ENCODE results near the gene NRL. TPM values are rescaled to one million over a fixed set of nuclear protein-coding genes. Genes with fewer than 3 reads are reported as not detected.
A peak's percentile ranks its signal among the peaks of the same experiment; 100 is the strongest.

Gene NRL
- total RNA-seq, 3 donors from 2014 or later (not counting 1 experiment from before 2014, with no cell fraction given), result 0.78 to 3.3 (median 2.8) TPM

DNA sequence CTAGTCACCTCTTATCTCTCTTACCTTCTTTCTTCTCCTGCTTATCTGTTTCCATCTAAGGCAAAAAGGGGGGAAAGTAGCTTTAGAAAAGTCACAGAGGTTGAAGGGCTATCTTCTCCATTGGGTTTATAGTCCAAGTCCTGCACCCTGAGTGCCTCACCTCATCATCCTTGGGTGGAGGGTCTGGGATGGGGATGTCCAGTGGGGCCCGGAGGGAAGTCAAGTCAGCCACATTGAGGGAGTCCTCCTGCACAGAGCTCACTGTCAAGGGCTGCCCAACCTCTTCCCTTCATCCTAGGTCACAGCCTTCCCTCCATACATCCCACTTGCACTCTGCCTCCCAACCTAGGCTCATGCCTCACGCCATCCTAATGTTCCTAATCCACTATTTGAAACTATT lies 30.5 kb upstream of the NRL start:
- WGBS (ENCODE audit: insufficient coverage), result 100% methylated on average over 1 of the region's 2 CpGs
- Histone ChIP-seq H3K4me3 (ENCODE audit: low read length) (no peak overlapping the region), H3K36me3 (ENCODE audit: control insufficient read depth, insufficient read depth, low read length) (peaks cover 30% of the 10 kb centered on the region), H3K27me3 (ENCODE audit: control insufficient read depth, insufficient read depth, low read length) (no peaks in the 10 kb centered on the region), H3K4me1 (ENCODE audit: control insufficient read depth, insufficient read depth, low read length) (peaks cover 43% of the 10 kb centered on the region), H3K9me3 (ENCODE audit: control insufficient read depth, insufficient read depth, low read length) (no peaks in the 10 kb centered on the region), H3K27ac (ENCODE audit: low read length) (no peak overlapping the region)
- ATAC-seq, result no peak
- H3K36me3 Mint-ChIP-seq, result peaks cover 7% of the 10 kb centered on the region
- TF ChIP-seq, protein P1, sequence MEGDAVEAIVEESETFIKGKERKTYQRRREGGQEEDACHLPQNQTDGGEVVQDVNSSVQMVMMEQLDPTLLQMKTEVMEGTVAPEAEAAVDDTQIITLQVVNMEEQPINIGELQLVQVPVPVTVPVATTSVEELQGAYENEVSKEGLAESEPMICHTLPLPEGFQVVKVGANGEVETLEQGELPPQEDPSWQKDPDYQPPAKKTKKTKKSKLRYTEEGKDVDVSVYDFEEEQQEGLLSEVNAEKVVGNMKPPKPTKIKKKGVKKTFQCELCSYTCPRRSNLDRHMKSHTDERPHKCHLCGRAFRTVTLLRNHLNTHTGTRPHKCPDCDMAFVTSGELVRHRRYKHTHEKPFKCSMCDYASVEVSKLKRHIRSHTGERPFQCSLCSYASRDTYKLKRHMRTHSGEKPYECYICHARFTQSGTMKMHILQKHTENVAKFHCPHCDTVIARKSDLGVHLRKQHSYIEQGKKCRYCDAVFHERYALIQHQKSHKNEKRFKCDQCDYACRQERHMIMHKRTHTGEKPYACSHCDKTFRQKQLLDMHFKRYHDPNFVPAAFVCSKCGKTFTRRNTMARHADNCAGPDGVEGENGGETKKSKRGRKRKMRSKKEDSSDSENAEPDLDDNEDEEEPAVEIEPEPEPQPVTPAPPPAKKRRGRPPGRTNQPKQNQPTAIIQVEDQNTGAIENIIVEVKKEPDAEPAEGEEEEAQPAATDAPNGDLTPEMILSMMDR (IDR thresholded peaks at IDR 0.05), result no peak
- H3K27ac Mint-ChIP-seq, result peak overlapping the region; percentile 94
- no peak for DNase-seq
- no peaks in the 10 kb centered on the region for H3K27me3 Mint-ChIP-seq (ENCODE audit: low read depth in 2 of 2)
- peaks cover 56 to 80% of the 10 kb centered on the region in 2 donors for H3K4me1 Mint-ChIP-seq
- no peaks in the 10 kb centered on the region for H3K9me3 Mint-ChIP-seq
- intact Hi-C loops (cut with micrococcal nuclease), result no loop called here
- H3K4me3 Mint-ChIP-seq, result peak overlapping the region; percentile 97

DNA sequence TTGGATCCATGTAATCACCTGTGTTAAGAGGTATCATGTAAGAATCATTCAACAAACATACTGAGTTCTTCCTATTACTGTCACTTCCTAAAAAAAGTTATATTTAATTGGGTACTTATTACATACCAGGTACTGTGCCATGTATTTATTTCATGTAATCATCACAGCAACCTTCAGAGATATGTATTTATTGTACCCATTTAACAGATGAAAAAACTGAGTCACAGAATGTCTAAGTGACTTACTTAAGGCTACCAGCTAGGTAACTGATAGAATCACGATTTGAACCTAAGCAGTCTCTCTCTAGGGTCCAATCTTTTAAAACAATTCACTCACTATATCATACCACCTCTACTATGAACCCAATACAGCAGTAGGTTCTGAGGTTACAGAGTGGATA lies 29.7 kb upstream of the NRL start:
- H3K27ac Mint-ChIP-seq, result peak overlapping the region; percentile 94
- WGBS (ENCODE audit: insufficient coverage), result 75% methylated on average over 1 of the region's 1 CpG
- Histone ChIP-seq H3K27me3 (ENCODE audit: control insufficient read depth, insufficient read depth, low read length) (no peaks in the 10 kb centered on the region), H3K4me1 (ENCODE audit: control insufficient read depth, insufficient read depth, low read length) (peaks cover 48% of the 10 kb centered on the region), H3K36me3 (ENCODE audit: control insufficient read depth, insufficient read depth, low read length) (peaks cover 25% of the 10 kb centered on the region), H3K27ac (ENCODE audit: low read length) (no peak overlapping the region), H3K4me3 (ENCODE audit: low read length) (no peak overlapping the region), H3K9me3 (ENCODE audit: control insufficient read depth, insufficient read depth, low read length) (no peaks in the 10 kb centered on the region)
- peaks cover 7% of the 10 kb centered on the region for H3K36me3 Mint-ChIP-seq
- TF ChIP-seq, protein P1 (IDR thresholded peaks at IDR 0.05), result no peak
- ATAC-seq, result no peak
- peak overlapping the region; percentile 62 for H3K4me3 Mint-ChIP-seq
- DNase-seq, result no peak
- no peaks in the 10 kb centered on the region for H3K27me3 Mint-ChIP-seq (ENCODE audit: low read depth in 2 of 2)
- H3K4me1 Mint-ChIP-seq, result peaks cover 53 to 79% of the 10 kb centered on the region in 2 donors
- no peaks in the 10 kb centered on the region for H3K9me3 Mint-ChIP-seq
- intact Hi-C loops (cut with micrococcal nuclease), result no loop called here

GRCh38 chr14:24143511-24143910 lies 28.8 kb upstream of the NRL start:
- Mint-ChIP-seq H3K27me3 (ENCODE audit: low read depth in 2 of 2) (no peaks in the 10 kb centered on the region), H3K4me3 (no peak overlapping the region), H3K4me1 (peaks cover 49 to 75% of the 10 kb centered on the region in 2 donors), H3K36me3 (peaks cover 7% of the 10 kb centered on the region), H3K9me3 (no peaks in the 10 kb centered on the region), H3K27ac (peak overlapping the region; percentile 51 to 86)
- H3K4me3 ChIP-seq (ENCODE audit: low read length), result no peak overlapping the region
- peaks cover 48% of the 10 kb centered on the region for H3K4me1 ChIP-seq (ENCODE audit: control insufficient read depth, insufficient read depth, low read length)
- intact Hi-C loops (cut with micrococcal nuclease), result no loop called here
- H3K27me3 ChIP-seq (ENCODE audit: control insufficient read depth, insufficient read depth, low read length), result no peaks in the 10 kb centered on the region
- WGBS (ENCODE audit: insufficient coverage), result 90% methylated on average over 2 of the region's 2 CpGs
- H3K9me3 ChIP-seq (ENCODE audit: control insufficient read depth, insufficient read depth, low read length), result no peaks in the 10 kb centered on the region
- no peak for ATAC-seq
- no peak overlapping the region for H3K27ac ChIP-seq (ENCODE audit: low read length)
- DNase-seq, result no peak
- H3K36me3 ChIP-seq (ENCODE audit: control insufficient read depth, insufficient read depth, low read length), result peaks cover 27% of the 10 kb centered on the region
- TF ChIP-seq, protein P1 (IDR thresholded peaks at IDR 0.05), result no peak

Data from natural killer cell (primary cell).